HG03095 (cell line): ENCODE results near the gene SERTAD1.
A peak's percentile ranks its signal among the peaks of the same experiment; 100 is the strongest.
"Not testable (repeated sequence)": the region's sequence is repeated elsewhere in the genome, so short reads cannot be mapped to it uniquely, and the experiment has no call there.

ENCODE experiments used
- ATAC-seq: cut with Tn5 transposase; IDR thresholded peaks from one replicate; pipeline ENCODE4 v1.9.1; 2021; ENCODE audit warnings: moderate library complexity; ENCODE audit not compliant: unreplicated experiment

SERTAD1 gene, protein sequence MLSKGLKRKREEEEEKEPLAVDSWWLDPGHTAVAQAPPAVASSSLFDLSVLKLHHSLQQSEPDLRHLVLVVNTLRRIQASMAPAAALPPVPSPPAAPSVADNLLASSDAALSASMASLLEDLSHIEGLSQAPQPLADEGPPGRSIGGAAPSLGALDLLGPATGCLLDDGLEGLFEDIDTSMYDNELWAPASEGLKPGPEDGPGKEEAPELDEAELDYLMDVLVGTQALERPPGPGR

DNA sequence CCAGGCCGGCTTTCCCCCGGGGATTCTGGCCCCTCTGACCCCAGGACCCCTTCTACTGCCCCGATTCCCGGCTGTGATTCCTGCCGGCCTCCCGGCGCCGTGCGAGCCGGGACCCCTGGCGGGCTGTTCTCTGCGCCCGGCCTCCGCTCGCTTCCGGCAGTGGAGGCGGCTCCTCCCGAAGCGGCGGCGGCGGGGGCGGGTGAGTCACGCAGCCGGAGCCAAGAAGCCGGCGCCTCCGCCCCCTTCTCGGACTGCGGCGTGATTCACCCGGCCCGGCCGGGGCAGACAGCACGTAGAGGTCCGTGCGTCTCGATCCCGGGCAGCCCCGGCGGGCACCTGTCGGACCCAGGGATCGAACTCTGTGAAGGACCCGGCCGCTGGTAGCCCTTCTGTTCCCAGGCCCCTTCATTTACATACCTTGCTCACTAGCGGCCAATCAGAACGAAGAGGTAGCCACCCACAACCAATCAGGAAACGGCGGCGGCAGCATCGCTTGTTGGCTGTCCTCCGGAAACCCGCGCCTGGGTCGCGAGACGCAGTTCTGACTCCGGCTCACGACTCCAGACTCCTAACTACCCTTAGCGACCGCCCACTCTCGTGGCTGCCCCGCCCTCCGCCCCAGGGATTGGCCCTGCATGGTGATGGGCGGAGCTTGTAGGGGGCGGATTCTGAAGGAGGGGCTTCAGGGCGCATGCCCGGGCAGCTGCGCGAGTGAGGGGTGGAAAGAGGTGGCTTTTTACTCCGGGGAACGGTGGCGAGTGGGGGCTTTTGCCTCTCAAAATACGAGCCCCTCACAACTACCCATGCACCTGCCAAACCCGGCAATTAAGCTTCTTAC, at the start of gene SERTAD1:
Gene SERTAD1 (minus strand): TSS at position 543 of the 838 bp plus-strand sequence. CDS start 2,446 bp downstream, outside the sequence.
- peak; percentile 73 for ATAC-seq

DNA sequence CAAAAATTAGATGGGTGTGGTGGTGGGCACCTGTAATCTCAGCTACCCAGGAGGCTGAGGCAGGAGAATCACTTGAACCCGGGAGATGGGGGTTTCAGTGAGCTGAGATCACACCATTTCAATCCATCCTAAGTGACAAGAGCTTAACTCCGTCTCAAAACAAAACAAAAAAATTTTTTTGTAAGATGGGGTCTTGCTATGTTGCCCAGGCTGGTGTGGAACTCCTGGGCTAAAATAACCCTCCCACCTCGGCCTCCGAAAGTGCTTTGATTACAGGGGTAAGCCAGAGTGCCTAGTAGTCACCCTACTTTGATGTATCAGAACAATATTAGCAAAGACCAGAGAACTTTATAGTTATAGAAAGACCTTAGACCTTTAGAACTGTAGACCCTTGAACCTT, 48.9 kb upstream of the SERTAD1 start:
- no peak for ATAC-seq

DNA sequence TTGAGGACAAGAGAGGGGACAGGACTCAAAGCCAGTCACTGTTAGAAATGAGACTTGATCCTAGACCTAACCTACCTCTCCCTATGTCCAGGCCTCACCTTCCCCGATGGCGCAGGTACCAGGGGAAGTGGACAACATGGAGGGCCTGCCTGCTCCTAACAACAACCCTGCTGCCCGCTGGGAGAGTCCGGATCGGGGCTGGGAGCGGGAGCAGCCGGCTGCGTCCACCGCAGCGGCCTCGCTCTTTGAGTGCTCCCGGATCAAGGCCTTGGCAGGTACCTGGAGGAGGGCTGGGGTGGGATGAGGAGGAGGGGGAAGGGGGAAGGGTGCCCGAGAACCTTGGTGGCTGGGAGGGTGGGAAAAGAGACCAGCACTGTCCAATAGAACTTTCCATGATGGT, 46.7 kb upstream of the SERTAD1 start:
- ATAC-seq = no peak

DNA sequence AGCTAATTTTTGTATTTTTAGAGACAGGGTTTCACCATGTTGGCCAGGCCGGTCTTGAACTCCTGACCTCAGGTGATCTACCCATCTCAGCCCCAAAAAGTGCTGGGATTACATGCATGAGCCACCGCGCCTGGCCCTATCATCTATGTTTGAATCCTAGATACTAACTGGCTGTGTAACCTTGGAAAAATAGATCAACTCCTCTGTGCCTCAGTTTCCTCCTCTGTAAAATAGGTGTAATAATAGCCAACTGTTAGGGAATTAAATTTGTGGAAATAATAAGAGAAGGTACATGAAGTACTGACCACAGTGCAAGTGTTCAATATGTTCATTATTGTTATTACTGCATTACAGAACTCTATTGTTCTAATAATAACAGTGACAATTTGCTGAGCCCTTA, 45.3 kb upstream of the SERTAD1 start:
- no peak for ATAC-seq

DNA sequence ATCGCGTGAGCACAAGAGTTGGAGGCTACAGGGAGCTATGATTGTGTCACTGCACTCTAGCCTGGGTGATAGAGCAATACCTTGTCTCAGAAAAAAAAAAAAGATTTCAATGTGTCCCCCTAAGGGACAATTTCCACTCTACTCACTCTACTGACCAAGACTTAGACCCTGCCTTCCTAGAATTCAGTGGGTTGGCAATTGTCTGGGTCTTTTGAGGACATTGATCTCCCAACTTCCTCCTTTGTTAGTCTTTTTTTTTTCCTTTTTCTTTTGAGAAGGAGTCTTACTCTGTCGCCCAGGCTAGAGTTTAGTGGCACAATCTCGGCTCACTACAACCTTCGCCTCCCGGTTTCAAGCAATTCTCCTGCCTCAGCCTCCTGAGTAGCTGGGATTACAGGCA, 43.2 kb upstream of the SERTAD1 start:
- no peak for ATAC-seq

DNA sequence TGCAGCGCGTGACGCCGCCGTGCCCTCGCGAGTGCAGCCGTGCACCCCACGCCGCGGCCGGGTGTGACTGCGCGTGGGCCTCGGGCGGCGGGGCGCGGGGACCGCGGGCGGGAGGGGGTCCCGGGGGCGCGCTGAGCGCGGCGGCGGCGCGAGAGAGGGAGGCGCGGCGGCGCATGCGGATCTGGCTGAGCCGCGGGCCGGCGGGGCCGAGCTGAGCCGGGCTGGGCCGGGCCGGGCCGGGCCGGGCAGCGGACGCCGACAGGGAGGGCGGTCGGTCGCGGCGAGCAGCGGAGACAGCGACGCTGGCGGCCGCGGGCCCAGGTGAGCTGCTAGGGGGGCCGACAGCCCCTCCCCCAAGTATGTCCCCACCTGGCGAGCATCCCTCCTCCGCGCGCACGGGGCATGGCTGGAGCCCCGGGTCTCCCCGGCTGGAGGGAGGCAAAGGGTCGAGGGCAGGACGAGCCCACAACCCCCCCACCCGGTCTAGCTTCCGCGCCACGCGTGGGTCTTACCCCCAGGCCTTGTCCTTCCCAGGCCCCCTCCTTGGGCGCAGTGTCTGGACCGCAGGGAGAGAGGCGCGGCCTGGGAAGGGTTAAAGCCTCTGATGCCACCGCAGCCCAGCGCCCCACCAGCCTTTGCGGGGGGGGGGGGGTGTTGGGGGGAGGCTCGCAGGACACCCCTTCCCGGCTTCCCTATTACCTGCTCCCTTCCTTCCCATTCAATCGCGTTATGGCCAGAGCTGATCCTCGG, 41.4 kb upstream of the SERTAD1 start, which contains the start of gene SPTBN4:
Gene SPTBN4 (plus strand): TSS at position 17 of the 750 bp plus-strand sequence. CDS start 5,621 bp downstream, outside the sequence.
- no peak for ATAC-seq

DNA sequence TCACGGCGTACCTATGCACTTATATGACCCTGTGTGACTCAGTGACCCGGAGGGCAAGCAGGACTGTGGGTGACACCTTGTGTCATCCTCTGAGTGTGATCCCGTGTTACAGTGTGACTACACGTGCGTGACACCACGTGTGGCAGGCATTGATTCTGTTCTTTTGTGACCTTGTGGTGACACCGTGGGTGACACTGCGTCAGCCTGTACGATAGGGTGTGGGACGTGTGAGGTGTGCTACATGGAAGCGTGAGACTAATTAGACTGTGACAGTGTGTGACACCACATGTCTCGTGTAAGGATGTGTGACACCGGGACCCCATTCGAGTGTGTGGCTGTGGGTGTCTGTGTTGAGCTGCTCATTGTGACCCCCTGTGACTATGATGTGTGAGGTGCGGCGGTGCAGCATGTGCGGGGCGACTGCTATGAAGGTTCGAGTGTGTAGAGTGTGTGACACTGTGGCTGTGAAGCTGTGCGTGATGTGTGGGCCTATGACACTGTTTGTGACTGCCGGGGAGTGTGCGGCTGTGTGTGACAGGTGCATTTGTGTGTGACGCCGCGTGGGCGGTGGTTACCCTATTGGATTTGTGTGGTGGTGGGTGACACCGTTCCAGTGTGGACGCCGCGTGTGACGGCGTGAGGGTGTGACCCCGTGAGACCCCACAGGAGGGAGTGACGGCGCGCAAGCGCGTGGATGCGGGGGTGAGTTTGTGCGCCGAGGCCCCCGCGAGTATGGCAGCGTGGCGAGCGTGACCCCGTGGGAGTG, 40.6 kb upstream of the SERTAD1 start:
- ATAC-seq = peak; percentile 15

DNA sequence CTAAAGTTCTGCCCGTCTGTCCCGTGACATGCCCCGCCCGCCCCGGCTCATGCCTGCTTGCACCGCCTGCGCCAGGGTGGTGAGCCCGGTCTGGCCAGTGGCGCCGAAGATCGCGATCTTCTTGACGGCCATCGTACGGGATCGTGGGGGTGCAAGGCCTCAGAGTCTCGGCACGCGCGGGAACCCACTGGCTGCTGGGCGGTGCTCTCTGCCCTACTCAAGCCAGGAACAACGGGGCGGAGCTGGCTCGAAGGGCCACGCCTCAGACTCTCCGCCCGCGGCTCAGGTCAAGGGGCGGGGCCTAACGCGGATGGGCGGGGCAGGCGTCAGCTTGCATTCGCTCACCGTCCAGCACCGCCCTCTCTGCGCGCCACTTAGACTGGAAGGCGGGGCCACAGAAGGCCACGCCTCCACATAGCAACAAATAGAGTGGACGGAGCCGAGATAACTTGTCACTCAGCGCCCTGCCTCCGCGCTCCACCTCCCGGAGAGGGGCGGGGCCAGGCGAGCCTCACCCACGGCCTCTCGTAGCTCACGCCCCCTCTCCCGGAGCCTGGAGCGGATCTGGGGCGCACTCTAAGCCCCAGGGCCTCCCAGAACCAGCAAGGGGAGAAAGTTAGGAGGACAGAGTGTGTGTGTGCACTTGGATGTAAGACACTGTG, 39.9 kb upstream of the SERTAD1 start, which contains the start of gene BLVRB:
Gene BLVRB (minus strand): TSS at position 189 of the 662 bp plus-strand sequence. CDS start 57 bp downstream, at position 132.
- peak; percentile 87 for ATAC-seq

DNA sequence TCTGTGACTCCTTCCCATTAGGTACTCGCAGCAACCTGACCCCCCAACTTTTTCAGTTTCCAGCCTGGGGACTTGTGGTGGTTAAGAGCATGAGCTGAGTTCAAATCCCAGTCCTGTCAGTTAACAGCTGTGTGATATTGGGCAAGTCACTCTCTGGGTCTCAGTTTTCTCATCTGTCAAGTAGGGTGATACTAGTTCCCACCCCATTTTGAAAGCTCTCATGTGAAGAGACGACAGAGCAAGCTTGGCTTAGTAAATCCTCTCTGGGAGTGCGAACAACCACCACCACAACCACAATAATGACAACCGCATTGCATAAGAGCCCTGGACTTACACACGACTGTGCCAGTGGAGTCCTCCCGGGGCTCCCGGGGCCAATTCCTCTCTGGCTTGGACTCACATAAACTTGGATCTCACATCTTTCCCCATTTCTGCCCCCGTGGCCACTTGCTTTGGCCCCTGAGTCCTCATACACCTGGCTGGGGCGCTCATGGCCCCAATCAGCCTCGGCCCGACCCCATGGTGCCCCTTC, 39.3 kb upstream of the SERTAD1 start:
- no peak for ATAC-seq

DNA sequence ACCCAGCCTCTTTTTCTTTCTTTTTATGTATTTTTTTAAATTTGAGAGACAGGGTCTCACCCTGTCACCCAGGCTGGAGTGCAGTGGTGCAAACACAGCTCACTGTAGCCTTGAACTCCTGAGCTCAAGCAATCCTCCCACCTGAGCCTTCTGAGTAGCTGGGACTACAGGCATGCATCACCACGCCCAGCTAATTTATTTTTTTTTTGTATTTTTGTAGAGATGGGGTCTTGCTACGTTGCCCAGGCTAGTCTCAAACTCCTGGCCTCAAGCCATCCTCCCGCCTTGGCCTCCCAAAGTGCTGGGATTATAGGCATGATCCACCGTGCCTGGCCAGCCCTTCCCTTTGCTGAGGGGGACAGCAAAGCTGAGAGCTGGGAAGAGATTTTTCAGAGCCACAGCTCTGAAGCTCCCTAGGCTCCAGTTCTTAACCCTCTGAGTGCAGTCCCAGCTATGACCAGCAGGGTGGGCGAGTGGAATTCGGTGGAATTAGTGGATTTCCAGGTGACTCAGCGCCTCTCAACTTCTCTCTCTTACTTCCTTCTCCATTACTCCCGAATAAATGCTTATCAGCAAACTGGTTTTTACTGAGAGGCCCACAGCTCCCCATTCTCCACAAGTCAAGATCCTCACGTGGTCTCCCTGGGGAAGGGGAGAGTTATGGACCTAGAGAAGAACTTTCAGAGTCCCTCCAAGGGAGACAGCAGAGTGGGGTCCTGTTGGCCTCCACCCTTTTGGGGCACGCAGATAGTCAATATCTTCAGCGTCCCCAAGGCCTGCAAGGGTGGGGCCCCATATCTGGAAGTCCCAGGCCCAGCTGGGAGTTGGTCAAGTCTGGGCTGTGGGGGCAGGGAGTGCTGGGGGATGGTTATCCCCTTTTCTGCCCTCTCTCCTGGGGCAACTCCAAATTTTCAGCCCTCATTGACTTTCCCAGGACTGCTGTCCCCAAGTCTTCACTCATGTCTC, 38.5 kb upstream of the SERTAD1 start:
- ATAC-seq = no peak

DNA sequence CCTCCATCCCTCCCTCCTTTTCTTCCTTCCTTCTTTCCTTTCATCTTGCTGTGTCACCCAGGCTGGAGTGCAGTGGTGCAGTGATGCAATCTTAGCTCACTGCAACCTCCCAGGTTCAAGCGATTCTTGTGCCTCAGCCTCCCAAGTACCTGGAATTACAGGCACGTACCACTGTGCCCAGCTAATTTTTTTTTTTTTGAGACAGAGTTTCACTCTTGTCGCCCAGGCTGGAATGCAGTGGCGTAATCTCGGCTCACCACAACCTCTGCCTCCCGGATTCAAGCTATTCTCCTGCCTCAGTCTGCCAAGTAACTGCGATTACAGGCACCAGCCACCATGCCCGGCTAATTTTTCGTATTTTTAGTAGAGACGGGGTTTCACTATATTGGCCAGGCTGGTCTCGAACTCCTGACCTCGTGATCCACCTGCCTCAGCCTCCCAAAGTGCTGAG, 37.8 kb upstream of the SERTAD1 start:
- not testable (repeated sequence) for ATAC-seq

DNA sequence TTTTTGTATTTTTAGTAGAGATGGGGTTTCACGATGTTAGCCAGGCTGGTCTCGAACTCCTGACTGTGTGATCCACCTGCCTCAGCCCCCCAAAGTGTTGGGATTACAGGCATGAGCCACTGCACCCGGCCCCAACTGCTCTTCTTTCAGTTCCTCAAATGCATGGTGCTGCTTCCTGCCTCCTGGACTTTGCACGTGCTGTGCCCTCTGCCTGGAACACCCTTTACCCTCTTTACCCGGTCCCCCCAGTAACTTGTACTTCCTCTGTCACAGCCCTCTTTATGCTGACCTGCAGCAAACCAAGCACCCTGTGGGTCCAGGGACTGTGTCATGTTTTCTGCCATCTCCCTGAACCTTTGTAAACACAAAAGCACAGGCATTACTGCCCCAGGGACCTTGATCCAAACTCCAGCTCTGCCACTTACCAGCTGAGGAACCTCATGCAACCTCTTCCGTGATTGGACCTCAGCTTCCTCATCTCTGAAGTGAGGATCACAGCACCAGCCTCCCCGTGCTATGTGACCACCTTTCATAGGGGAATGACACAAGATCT, 36.0 kb upstream of the SERTAD1 start:
- no peak for ATAC-seq

DNA sequence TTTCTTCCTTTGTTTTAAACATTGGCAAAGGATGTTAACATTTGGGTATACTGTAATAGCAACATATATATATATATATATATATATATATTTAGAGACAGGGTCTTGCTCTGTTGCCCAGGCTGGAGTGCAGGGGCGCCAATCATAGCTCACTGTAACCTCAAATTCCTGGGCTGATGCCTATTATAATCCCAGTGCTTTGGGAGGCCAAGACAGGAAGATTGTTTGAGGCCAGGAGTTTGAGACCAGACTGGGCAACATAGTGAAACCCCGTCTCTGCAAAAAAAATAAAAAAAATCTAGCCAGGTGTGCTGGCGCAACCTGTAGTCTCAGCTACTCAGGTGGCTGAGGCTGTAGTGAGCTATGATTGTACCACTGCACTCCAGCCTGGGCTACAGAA, 34.4 kb upstream of the SERTAD1 start:
- ATAC-seq = no peak

DNA sequence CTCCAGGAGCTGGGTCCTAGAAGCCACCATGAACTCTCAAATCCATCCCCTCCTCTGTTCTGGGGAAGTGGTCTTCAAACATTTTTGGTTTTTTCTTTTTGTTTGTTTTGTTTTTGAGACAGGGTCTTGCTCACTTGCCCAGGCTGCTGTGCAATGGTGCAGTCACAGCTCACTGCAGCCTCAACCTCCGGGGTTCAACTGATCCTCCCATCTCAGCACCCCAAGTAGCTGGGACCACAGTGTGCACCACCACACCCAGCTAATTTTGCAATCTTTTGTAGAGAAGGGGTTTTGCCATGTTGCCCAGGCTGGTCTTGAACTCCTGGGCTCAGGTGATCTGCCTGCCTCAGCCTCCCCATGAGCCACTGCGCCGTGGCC, 32.8 kb upstream of the SERTAD1 start:
- no peak for ATAC-seq

DNA sequence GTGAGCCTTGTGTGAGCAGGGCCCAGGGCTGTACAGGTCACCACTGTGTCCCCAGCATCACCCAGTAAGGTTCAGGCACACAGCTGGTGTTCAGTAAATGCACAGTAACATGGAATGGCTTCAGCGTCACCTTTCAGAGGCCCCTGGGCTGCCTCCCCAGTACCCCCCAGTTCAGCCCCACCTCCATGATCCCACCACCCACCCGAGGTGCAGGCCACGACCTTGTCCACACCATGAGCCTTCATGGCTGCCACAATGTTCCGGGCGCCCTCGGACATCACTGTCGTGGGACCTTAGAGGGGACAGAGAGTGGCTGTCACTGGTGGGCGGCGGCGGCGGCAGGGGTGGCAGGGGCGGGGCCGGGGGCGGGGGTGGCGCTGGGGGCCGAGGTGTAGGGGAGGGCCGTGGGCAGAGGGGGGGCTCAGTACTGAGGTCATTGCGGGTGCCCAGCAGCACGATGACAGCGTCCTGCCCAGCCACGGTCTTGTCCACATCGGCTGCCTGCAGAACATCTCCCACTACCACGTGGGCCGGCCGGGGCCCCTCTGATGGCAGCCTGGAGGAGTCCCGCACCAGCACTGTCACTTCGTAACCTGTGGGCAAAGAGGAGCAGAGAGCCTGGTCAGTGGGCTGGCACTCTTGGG, 32.3 kb upstream of the SERTAD1 start:
- ATAC-seq = no peak

DNA sequence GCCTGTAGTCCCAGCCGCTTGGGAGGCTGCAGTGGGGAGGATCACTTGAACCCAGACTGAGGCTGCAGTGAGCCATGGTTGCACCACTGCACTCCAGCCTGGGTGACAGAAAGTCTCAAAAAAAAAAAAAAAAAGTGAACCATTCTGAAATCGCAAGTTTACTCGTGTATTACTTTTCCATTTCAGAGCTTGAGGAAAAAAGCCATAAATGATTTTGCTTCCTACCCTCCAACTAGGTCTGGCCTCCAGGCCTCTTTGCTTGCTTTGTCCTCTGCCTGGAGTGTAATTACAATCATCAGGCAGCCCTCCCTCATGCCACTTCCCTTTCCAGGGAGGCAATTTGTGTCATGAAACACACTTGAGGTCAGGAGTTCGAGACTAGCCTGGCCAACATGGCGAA, 31.3 kb upstream of the SERTAD1 start:
- no peak for ATAC-seq

DNA sequence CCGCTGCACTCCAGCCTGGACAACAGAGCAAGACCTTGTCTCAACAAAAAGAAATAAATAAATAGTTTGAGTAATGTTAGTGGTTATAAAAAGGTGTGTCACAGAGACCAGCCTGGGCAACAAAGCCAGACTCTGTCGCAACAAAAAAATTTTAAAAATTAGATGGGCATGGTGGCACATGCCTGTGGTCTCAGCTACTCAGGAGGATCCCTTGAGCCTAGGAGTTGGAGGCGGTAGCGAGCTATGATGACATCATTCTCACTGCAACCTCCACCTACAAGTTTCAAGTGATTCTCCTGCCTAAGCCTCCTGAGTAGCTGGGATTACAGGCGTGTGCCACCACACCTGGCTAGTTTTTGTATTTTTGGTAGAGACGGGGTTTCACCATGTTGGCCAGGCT, 28.2 kb upstream of the SERTAD1 start:
- not testable (repeated sequence) for ATAC-seq
